ENCODE results near the gene THAP7.

GRCh38 chr22:20996031-20996410 is 5.9 kb downstream of the THAP7 start:
- no peak for TF ChIP-seq CTCF (IDR thresholded peaks at IDR 0.05)
- no peak for TF ChIP-seq POLR2A (IDR thresholded peaks at IDR 0.05)
- no peak for TF ChIP-seq POLR2AphosphoS5 (IDR thresholded peaks at IDR 0.05)
- no peak for TF ChIP-seq EP300 (IDR thresholded peaks at IDR 0.05)
